Measurements from ENCODE around the gene PERM1. TPM values are rescaled to one million over a fixed set of nuclear protein-coding genes. Genes with fewer than 3 reads are reported as not detected.

Gene PERM1
- total and polyA plus RNA-seq, 9 of the 15 experiments (the other 6 are each of a cell fraction or from before 2014, with no cell fraction given): not detected

GRCh38 chr1:934991-935750 lies 46.7 kb downstream of the PERM1 start:
- peaks cover 15 to 47% of the 10 kb centered on the region in 2 experiments; a peak in 4 of 5 replicates for H3K27me3 ChIP-seq (ENCODE audit: control insufficient read depth in 2 of 2, insufficient read depth in 2 of 2, low read length in 2 of 2)
- ATAC-seq (no peak), FAIRE-seq (no peak), DNase-seq (ENCODE audit: extremely low read depth in 1 of 4, low spot score in 3 of 4) (no peak)
- H3K36me3 ChIP-seq (ENCODE audit: control insufficient read depth, insufficient read depth, low read length): no peaks in the 10 kb centered on the region
- intact Hi-C loops (cut with micrococcal nuclease) (no loop called here), in situ Hi-C loops (cut with MboI) (no loop called here)
- H3K9me3 ChIP-seq (replicated peaks; ENCODE audit: control insufficient read depth, insufficient read depth, low read depth, low read length): no peaks in the 10 kb centered on the region
- H3K4me3 ChIP-seq: no peak overlapping the region
- ChIA-PET CTCF (ENCODE audit: low intra/inter-chr PET ratio) (no interaction called here), POLR2A (interaction anchor here (0.6 to 1.0 kb wide), 2 partner anchors 11 to 19 kb away, joined by 4 read pairs; no protein-coding TSS in a partner anchor)
- peaks cover 8 to 77% of the 10 kb centered on the region in 2 experiments for H3K4me1 ChIP-seq (replicated peaks in 1 of 2; ENCODE audit: control insufficient read depth in 2 of 2, insufficient read depth in 2 of 2, low read length in 2 of 2)
- no peak overlapping the region for H3K4me2 ChIP-seq (ENCODE audit: insufficient read depth, low read length)
- peaks cover 17% of the 10 kb centered on the region for H4K20me1 ChIP-seq (replicated peaks; ENCODE audit: control insufficient read depth, insufficient read depth, low read length)
- H3K9me1 ChIP-seq (ENCODE audit: control insufficient read depth, insufficient read depth, low read length): no peaks in the 10 kb centered on the region
- H3K9ac ChIP-seq (ENCODE audit: insufficient read depth in 1 of 2, low read depth in 2 of 2, low read length in 2 of 2): no peak overlapping the region
- no TSS peak for BruUV-seq (replicated peaks)
- no peak overlapping the region for H3K27ac ChIP-seq (ENCODE audit: extremely low read depth, low read depth, low read length)
- 8% methylated on average over 37 of the region's 37 CpGs for WGBS (ENCODE audit: insufficient coverage, low coverage, missing lambda C conversion rate)
- TF ChIP-seq MAX (CRISPR knock-in tag; IDR thresholded peaks at IDR 0.05) (peak; percentile 33; the same call in 1 of the 2 replicates), MYBL2 (IDR thresholded peaks at IDR 0.05; ENCODE audit: low read depth) (no peak), MYBL2 (CRISPR knock-in tag; IDR thresholded peaks at IDR 0.05; ENCODE audit: borderline replicate concordance) (peak; percentile 25; the same call in 1 of the 2 replicates), ZKSCAN1 (IDR thresholded peaks at IDR 0.05; ENCODE audit: low read depth, low read length) (no peak), EGR1 (conservative IDR thresholded peaks at IDR 0.05) (peak; percentile 62), SAFB (IDR thresholded peaks at IDR 0.05; ENCODE audit: borderline replicate concordance, low read depth, low read length) (peak; percentile 70; the same call in 1 of the 2 replicates), IRF2 (CRISPR knock-in tag; IDR thresholded peaks at IDR 0.05) (0 out of 2 replicates have a peak, but pooled peaks have one; percentile 54), NFE2 (IDR thresholded peaks at IDR 0.05; ENCODE audit: low read depth) (no peak), FIP1L1 (IDR thresholded peaks at IDR 0.05; ENCODE audit: low read depth, low read length, poor library complexity, severe bottlenecking) (peak; percentile 23), ZBTB7A (IDR thresholded peaks at IDR 0.05; ENCODE audit: borderline replicate concordance, control insufficient read depth, low read depth, low read length) (0 out of 2 replicates have a peak, but pooled peaks have one; percentile 17)
- TF ChIP-seq, protein P1, sequence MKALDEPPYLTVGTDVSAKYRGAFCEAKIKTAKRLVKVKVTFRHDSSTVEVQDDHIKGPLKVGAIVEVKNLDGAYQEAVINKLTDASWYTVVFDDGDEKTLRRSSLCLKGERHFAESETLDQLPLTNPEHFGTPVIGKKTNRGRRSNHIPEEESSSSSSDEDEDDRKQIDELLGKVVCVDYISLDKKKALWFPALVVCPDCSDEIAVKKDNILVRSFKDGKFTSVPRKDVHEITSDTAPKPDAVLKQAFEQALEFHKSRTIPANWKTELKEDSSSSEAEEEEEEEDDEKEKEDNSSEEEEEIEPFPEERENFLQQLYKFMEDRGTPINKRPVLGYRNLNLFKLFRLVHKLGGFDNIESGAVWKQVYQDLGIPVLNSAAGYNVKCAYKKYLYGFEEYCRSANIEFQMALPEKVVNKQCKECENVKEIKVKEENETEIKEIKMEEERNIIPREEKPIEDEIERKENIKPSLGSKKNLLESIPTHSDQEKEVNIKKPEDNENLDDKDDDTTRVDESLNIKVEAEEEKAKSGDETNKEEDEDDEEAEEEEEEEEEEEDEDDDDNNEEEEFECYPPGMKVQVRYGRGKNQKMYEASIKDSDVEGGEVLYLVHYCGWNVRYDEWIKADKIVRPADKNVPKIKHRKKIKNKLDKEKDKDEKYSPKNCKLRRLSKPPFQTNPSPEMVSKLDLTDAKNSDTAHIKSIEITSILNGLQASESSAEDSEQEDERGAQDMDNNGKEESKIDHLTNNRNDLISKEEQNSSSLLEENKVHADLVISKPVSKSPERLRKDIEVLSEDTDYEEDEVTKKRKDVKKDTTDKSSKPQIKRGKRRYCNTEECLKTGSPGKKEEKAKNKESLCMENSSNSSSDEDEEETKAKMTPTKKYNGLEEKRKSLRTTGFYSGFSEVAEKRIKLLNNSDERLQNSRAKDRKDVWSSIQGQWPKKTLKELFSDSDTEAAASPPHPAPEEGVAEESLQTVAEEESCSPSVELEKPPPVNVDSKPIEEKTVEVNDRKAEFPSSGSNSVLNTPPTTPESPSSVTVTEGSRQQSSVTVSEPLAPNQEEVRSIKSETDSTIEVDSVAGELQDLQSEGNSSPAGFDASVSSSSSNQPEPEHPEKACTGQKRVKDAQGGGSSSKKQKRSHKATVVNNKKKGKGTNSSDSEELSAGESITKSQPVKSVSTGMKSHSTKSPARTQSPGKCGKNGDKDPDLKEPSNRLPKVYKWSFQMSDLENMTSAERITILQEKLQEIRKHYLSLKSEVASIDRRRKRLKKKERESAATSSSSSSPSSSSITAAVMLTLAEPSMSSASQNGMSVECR (CRISPR knock-in tag; IDR thresholded peaks at IDR 0.05): 0 out of 2 replicates have a peak, but pooled peaks have one; percentile 27
- TF ChIP-seq, protein P2, sequence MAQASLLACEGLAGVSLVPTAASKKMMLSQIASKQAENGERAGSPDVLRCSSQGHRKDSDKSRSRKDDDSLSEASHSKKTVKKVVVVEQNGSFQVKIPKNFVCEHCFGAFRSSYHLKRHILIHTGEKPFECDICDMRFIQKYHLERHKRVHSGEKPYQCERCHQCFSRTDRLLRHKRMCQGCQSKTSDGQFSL (CRISPR knock-in tag; IDR thresholded peaks at IDR 0.05): 0 out of 2 replicates have a peak, but pooled peaks have one; percentile 28
- TF ChIP-seq, protein P2 (tag; IDR thresholded peaks at IDR 0.05): no peak
- H2AFZ ChIP-seq (ENCODE audit: low read depth, low read length): no peak overlapping the region
- no peaks in the 10 kb centered on the region for H3K79me2 ChIP-seq (ENCODE audit: control insufficient read depth, insufficient read depth, low read length)

All from K562 (cell line).